Activated B cell treated with CpG ODN at 0.5 μM for 24 hours (primary cell): Measurements from ENCODE around the gene HHAT. TPM values are rescaled to one million over a fixed set of nuclear protein-coding genes. Genes with fewer than 3 reads are reported as not detected.

Experiments used
- ATAC-seq: fragments of 200-7000 bp; cut with Tn5 transposase; one replicate; pipeline ENCODE4 v1.10.0; 2021; ENCODE audit warnings: low read depth, mild to moderate bottlenecking, moderate library complexity
- CTCF ChIA-PET: fragments of 350-600 bp; sonication (Branson Sonifier 250); formaldehyde crosslinking; loops from one replicate; lab custom pipeline; 2021; ENCODE audit warnings: antibody characterized with exemption; lab: Charles Lee
- POLR2A ChIA-PET: fragments of 350-600 bp; sonication (Branson Sonifier 250); formaldehyde crosslinking; loops from one replicate; lab custom pipeline; 2021; ENCODE audit warnings: antibody characterized with exemption; lab: Charles Lee
- DNase-seq: peaks from one replicate; pipeline ENCODE4 v3.0.0; 2022
- H3K27ac Mint-ChIP-seq: one replicate; pipeline ENCODE4 v1.8.0; 2020; ENCODE audit warnings: mixed read lengths
- H3K27me3 Mint-ChIP-seq: one replicate; pipeline ENCODE4 v1.8.0; 2021; ENCODE audit warnings: mixed read lengths
- H3K36me3 Mint-ChIP-seq: one replicate; pipeline ENCODE4 v1.8.0; 2021; ENCODE audit warnings: low read depth, mixed read lengths
- H3K4me1 Mint-ChIP-seq: one replicate; pipeline ENCODE4 v1.8.0; 2021; ENCODE audit warnings: mixed read lengths
- H3K4me3 Mint-ChIP-seq: one replicate; pipeline ENCODE4 v1.8.0; 2020; ENCODE audit warnings: mild to moderate bottlenecking, mixed read lengths
- H3K9me3 Mint-ChIP-seq: one replicate; pipeline ENCODE4 v1.8.0; 2020; ENCODE audit warnings: mixed read lengths
- CTCF ChIP-seq: fragments of 200-600 bp; IDR thresholded peaks from one replicate; pipeline ENCODE4 v1.8.0; 2022; ENCODE audit warnings: antibody characterized with exemption, mild to moderate bottlenecking
- intact Hi-C: fragments of 100-400 bp; cut with micrococcal nuclease; formaldehyde crosslinking; loops from one replicate; pipeline ENCODE4 v1.15.1; 2024
- total RNA-seq: library from RNA; stranded (reverse); gene quantifications from 2 replicates; pipeline ENCODE4 v1.2.3, GENCODE V29; 2022

HHAT gene
- total RNA-seq, 1 donor from 2014 or later = 8.5 TPM

GRCh38 chr1:210588357-210588756, 259.7 kb downstream of the HHAT start:
- no peak for TF ChIP-seq CTCF
- ChIA-PET POLR2A (no interaction called here), CTCF (no interaction called here)
- intact Hi-C loops = loop anchor here (10.0 kb wide), 1 partner anchor 766 kb away; no protein-coding TSS in a partner anchor
- Mint-ChIP-seq H3K4me1 (no peaks in the 10 kb centered on the region), H3K9me3 (peaks cover 11% of the 10 kb centered on the region), H3K27ac (no peak overlapping the region), H3K4me3 (no peak overlapping the region), H3K36me3 (peaks cover 16% of the 10 kb centered on the region), H3K27me3 (no peaks in the 10 kb centered on the region)
- no peak for ATAC-seq
- DNase-seq = no peak

DNA sequence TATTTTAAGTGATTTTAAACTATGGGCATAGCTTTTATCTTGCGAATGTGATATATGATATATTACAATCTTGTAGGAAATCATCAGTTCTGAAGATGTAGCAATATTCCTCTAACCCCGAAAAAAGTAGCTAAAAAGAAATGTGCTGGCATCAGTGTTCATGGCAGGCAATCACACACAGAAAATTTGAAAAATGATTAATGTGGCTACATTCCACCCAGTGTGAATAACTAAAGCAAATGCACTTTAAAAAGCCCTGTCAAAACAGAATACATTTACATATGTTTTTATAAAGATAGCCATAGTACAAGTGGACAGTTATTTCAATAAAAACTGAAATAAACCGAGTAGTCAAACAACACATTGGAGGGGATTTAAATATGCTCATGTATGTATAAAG, 260.2 kb downstream of the HHAT start:
- Mint-ChIP-seq H3K27ac (no peak overlapping the region), H3K27me3 (no peaks in the 10 kb centered on the region), H3K4me1 (no peaks in the 10 kb centered on the region), H3K36me3 (peaks cover 16% of the 10 kb centered on the region), H3K9me3 (peaks cover 11% of the 10 kb centered on the region), H3K4me3 (no peak overlapping the region)
- ATAC-seq (no peak), DNase-seq (no peak)
- no peak for TF ChIP-seq CTCF
- intact Hi-C loops = loop anchor here (10.0 kb wide), 1 partner anchor 766 kb away; no protein-coding TSS in a partner anchor
- CTCF ChIA-PET = no interaction called here
- POLR2A ChIA-PET = no interaction called here

DNA sequence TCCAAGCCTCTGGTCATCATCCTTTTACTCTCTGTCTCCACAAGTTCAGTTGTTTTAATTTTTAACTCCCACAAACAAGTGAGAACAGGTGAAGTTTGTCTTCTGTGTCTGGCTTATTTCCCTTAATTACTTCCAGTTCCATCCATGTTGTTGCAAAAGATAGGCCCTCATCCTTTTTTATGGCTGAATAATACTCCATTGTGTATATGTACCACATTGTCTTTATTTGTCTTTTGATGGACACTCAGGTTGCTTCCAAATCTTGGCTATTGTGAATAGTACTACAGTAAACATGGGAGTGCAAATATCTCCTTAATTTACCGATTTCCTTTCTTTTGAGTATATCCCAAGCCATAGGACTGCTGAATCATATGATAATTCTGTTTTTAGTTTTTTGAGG, 262.5 kb downstream of the HHAT start:
- ChIA-PET POLR2A (no interaction called here), CTCF (no interaction called here)
- intact Hi-C loops = no loop called here
- peaks cover 11% of the 10 kb centered on the region for H3K9me3 Mint-ChIP-seq
- H3K4me3 Mint-ChIP-seq = no peak overlapping the region
- H3K4me1 Mint-ChIP-seq = no peaks in the 10 kb centered on the region
- H3K27me3 Mint-ChIP-seq = no peaks in the 10 kb centered on the region
- no peak for ATAC-seq
- DNase-seq = no peak
- no peak for TF ChIP-seq CTCF
- no peak overlapping the region for H3K27ac Mint-ChIP-seq
- H3K36me3 Mint-ChIP-seq = peaks cover 16% of the 10 kb centered on the region

DNA sequence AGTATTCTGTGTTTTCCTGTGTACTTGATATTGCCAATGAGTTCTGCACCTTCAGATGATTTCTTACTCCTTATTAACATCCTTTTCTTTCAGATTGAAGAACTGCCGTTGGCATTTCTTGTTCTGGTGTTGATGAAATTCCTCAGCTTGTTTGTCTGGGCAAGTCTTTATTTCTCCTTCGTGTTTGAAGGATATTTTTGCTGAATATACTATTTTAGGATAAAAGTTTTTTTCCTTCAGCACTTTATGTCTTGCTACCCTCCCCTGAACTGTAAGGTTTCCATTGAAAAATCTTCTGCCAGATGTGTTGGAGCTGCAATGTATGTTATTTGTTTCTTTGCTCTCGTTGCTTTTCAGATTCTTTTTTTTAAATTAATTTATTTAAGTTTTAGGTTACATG, 265.9 kb downstream of the HHAT start:
- H3K9me3 Mint-ChIP-seq = peaks cover 11% of the 10 kb centered on the region
- no peaks in the 10 kb centered on the region for H3K27me3 Mint-ChIP-seq
- peaks cover 13% of the 10 kb centered on the region for H3K36me3 Mint-ChIP-seq
- intact Hi-C loops = no loop called here
- no peaks in the 10 kb centered on the region for H3K4me1 Mint-ChIP-seq
- H3K27ac Mint-ChIP-seq = no peak overlapping the region
- no peak for DNase-seq
- CTCF ChIA-PET = no interaction called here
- POLR2A ChIA-PET = no interaction called here
- no peak for TF ChIP-seq CTCF
- no peak overlapping the region for H3K4me3 Mint-ChIP-seq
- ATAC-seq = no peak

DNA sequence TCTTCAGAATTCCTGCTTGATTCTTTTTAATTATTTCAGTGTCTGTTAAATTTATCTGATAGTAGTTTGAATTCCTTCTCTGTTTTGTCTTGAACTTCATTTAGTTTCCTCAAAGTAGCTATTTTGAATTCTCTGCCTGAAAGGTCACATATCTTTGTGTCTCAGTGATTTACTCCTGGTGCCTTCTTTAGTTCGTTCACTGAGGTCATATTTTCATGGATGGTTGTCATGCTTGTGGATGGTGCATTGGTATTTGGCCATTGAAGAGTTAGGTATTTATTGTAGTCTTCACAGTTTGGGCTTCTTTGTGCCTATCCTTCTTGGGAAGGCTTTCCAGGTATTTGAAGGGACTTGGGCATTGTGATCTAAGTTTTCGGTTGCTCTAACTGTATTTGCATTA, 267.9 kb downstream of the HHAT start:
- no peak for DNase-seq
- Mint-ChIP-seq H3K36me3 (no peaks in the 10 kb centered on the region), H3K4me1 (no peaks in the 10 kb centered on the region), H3K9me3 (no peaks in the 10 kb centered on the region), H3K27ac (no peak overlapping the region), H3K4me3 (no peak overlapping the region), H3K27me3 (no peaks in the 10 kb centered on the region)
- intact Hi-C loops = no loop called here
- TF ChIP-seq CTCF = no peak
- POLR2A ChIA-PET = no interaction called here
- CTCF ChIA-PET = no interaction called here
- ATAC-seq = no peak
